ENCODE measurements around the gene PTPN14.

Gene PTPN14

DNA sequence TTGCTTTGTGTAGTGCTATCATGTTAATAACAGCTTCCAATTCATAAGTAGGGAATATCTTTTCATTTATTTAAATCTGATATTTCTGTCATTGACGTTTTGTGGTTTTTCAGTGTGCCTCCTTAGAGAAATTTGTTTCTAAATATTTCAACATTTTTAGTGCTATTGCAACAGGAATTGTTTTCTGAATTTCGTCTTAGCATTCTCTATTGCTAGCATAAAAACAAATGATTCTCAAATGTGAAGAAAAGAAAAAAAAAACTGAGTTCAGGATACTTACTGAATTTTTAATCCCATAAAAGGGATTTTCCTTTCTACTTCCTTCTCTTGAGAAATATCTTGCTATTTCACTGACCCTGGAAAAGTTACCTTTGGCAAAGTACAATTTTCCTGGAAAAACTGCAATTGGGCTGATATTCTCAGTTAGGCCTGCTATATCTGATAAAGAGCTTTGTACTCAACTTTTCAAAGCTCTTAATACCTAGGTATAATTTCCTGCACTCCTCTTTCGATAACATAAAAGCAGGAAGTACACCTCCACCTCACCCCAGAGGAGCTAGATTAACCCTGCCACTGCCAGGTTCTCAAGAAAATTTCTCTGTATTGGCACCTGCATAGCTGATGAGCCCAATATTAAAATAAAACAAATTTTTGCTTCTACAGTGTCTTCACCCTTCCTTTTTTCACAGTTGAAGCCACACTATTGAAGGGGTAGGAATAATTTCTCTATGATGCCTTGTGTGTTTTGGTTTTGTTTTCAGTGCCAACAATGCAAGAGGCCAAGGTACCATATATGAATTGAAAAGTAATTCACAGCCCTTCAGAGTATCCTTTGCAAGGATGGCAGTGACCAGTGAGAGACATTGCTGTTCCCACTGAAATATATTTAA is 35.6 kb downstream of the PTPN14 start:
- H3K14ac ChIP-seq (ENCODE audit: low read length), result no peak overlapping the region
- peak overlapping the region; percentile 35 for H3K4ac ChIP-seq (ENCODE audit: low read depth, low read length)
- no peak overlapping the region for H3K18ac ChIP-seq (ENCODE audit: low read length)
- no peak overlapping the region for H2BK5ac ChIP-seq (ENCODE audit: low read depth, low read length, poor library complexity)
- H2AK5ac ChIP-seq (ENCODE audit: low read length), result no peak overlapping the region
- H3K36me3 ChIP-seq (ENCODE audit: control insufficient read depth in 1 of 2, insufficient read depth in 2 of 2, low read length in 2 of 2), result peaks cover 0 to 2% of the 10 kb centered on the region in 2 experiments
- peaks cover 11% of the 10 kb centered on the region for H3K79me2 ChIP-seq (ENCODE audit: control insufficient read depth, insufficient read depth, low read length, poor library complexity)
- H3K9ac ChIP-seq (ENCODE audit: low read length), result no peak overlapping the region
- H4K12ac ChIP-seq (ENCODE audit: low read depth, low read length), result no peak overlapping the region
- no CpG with 5 or more reads among the region's 3 CpGs for WGBS (ENCODE audit: extremely low coverage, insufficient coverage, insufficient read length)
- H3K9me3 ChIP-seq (ENCODE audit: insufficient read depth, low read depth, low read length), result no peaks in the 10 kb centered on the region
- H3K4me3 ChIP-seq (ENCODE audit: low read depth, low read length), result no peak overlapping the region
- no peak overlapping the region for H2BK12ac ChIP-seq (ENCODE audit: low read length)
- DNase-seq, result no peak
- no peaks in the 10 kb centered on the region for H3K79me1 ChIP-seq (ENCODE audit: low read length)
- H2AFZ ChIP-seq (ENCODE audit: insufficient read depth, low read length, poor library complexity), result no peak overlapping the region
- peaks cover 11 to 17% of the 10 kb centered on the region in 2 experiments for H3K4me1 ChIP-seq (ENCODE audit: control insufficient read depth in 1 of 2, insufficient read depth in 2 of 2, low read length in 2 of 2)
- H3K27me3 ChIP-seq (ENCODE audit: insufficient read depth, low read length), result no peaks in the 10 kb centered on the region
- H3K27ac ChIP-seq (ENCODE audit: low read depth, low read length), result no peak overlapping the region
- H4K8ac ChIP-seq (ENCODE audit: low read depth, low read length), result no peak overlapping the region
- no peak overlapping the region for H3K23ac ChIP-seq (ENCODE audit: low read length)
- H4K91ac ChIP-seq (ENCODE audit: low read depth, low read length), result no peak overlapping the region
- H2BK120ac ChIP-seq (ENCODE audit: insufficient read depth, low read length, poor library complexity), result no peak overlapping the region
- H3K4me2 ChIP-seq (ENCODE audit: low read length), result no peak overlapping the region

DNA sequence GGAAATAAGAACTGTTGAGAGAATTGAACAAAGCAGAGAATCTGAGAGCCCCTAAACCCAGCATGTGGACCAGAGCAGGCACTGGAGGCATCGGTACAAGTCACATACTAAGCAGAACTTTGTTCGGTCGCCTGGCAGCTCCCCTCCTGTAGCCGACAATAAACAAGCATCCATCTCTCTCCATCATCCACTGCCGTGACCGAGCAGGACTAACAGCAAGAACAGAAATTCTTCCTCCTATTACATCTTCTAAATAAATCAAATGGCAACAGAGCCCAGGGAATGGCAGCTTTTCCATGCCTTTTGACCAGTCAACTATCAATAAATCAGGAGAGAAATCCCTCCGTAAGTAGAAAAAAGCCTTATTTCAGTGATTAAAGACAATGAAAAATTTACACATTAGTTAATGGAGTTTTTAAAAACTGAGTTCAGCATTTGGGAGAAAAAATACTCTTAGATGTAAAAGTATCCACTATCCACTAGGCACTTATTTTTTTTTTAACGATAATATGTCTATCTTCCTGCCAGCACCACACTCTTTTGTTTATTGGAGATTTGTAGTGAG is 36.5 kb downstream of the PTPN14 start:
- H3K27me3 ChIP-seq (ENCODE audit: insufficient read depth, low read length), result no peaks in the 10 kb centered on the region
- H3K36me3 ChIP-seq (ENCODE audit: control insufficient read depth in 1 of 2, insufficient read depth in 2 of 2, low read length in 2 of 2), result peaks cover 0 to 2% of the 10 kb centered on the region in 2 experiments
- H3K9me3 ChIP-seq (ENCODE audit: insufficient read depth, low read depth, low read length), result no peaks in the 10 kb centered on the region
- no peak overlapping the region for H3K14ac ChIP-seq (ENCODE audit: low read length)
- H3K4me3 ChIP-seq (ENCODE audit: low read depth, low read length), result no peak overlapping the region
- H3K23ac ChIP-seq (ENCODE audit: low read length), result no peak overlapping the region
- no peak overlapping the region for H4K8ac ChIP-seq (ENCODE audit: low read depth, low read length)
- peaks cover 11 to 15% of the 10 kb centered on the region in 2 experiments for H3K4me1 ChIP-seq (ENCODE audit: control insufficient read depth in 1 of 2, insufficient read depth in 2 of 2, low read length in 2 of 2)
- H3K9ac ChIP-seq (ENCODE audit: low read length), result no peak overlapping the region
- H2AFZ ChIP-seq (ENCODE audit: insufficient read depth, low read length, poor library complexity), result peak overlapping the region; percentile 2
- no peak overlapping the region for H2BK120ac ChIP-seq (ENCODE audit: insufficient read depth, low read length, poor library complexity)
- no peak overlapping the region for H2BK5ac ChIP-seq (ENCODE audit: low read depth, low read length, poor library complexity)
- peak overlapping the region; percentile 52 for H3K18ac ChIP-seq (ENCODE audit: low read length)
- peak overlapping the region; percentile 30 for H3K27ac ChIP-seq (ENCODE audit: low read depth, low read length)
- peak overlapping the region; percentile 96 for H3K4ac ChIP-seq (ENCODE audit: low read depth, low read length)
- no CpG with 5 or more reads among the region's 8 CpGs for WGBS (ENCODE audit: extremely low coverage, insufficient coverage, insufficient read length)
- H4K91ac ChIP-seq (ENCODE audit: low read depth, low read length), result peak overlapping the region; percentile 31
- DNase-seq, result no peak
- H2AK5ac ChIP-seq (ENCODE audit: low read length), result peak overlapping the region; percentile 29
- no peak overlapping the region for H4K12ac ChIP-seq (ENCODE audit: low read depth, low read length)
- peak overlapping the region; percentile 58 for H2BK12ac ChIP-seq (ENCODE audit: low read length)
- H3K79me1 ChIP-seq (ENCODE audit: low read length), result no peaks in the 10 kb centered on the region
- H3K4me2 ChIP-seq (ENCODE audit: low read length), result no peak overlapping the region
- H3K79me2 ChIP-seq (ENCODE audit: control insufficient read depth, insufficient read depth, low read length, poor library complexity), result peaks cover 14% of the 10 kb centered on the region

DNA sequence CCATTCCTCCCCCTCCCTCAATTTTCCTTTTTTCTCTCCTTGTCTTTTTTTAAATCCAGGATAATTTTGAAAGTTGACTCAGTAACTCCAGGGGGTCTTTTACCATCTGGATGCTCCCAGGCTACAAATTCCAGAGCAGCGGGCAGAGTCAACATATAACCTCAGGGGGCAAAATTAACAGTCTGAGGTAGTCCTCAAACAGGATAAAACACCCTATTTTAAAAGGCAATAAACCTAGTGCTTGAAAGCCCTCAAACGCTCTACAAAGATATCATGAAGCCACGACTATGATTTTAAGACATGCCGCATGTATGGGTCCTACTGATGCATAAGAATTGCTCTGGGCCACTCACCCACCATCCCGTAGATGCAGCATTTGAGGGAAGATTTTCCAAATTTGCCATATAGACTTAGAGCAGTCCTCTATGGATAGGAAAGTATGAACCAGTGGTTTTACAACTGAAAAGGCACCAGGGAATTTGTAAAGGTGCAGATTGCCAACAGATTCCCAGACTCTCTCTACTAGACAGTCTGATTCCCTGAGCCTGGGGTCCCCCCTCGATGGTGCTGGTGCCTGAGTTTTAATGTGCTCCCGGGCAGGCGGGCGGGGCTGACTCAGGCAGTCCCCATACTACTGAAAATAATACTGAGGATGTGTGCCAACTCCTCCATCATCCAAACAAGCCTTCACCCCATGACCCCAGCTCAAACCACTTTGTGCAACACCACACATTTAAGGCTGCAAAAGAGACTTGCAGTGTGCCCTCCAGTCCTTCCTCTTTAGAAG is 37.2 kb downstream of the PTPN14 start:
- no peak for DNase-seq
- H2BK12ac ChIP-seq (ENCODE audit: low read length), result no peak overlapping the region
- H2AFZ ChIP-seq (ENCODE audit: insufficient read depth, low read length, poor library complexity), result peak overlapping the region; percentile 2
- no CpG with 5 or more reads among the region's 9 CpGs for WGBS (ENCODE audit: extremely low coverage, insufficient coverage, insufficient read length)
- no peak overlapping the region for H3K4me3 ChIP-seq (ENCODE audit: low read depth, low read length)
- H3K79me2 ChIP-seq (ENCODE audit: control insufficient read depth, insufficient read depth, low read length, poor library complexity), result peaks cover 14% of the 10 kb centered on the region
- H3K36me3 ChIP-seq (ENCODE audit: control insufficient read depth in 1 of 2, insufficient read depth in 2 of 2, low read length in 2 of 2), result peaks cover 0 to 2% of the 10 kb centered on the region in 2 experiments
- no peak overlapping the region for H2BK120ac ChIP-seq (ENCODE audit: insufficient read depth, low read length, poor library complexity)
- peaks cover 11 to 15% of the 10 kb centered on the region in 2 experiments for H3K4me1 ChIP-seq (ENCODE audit: control insufficient read depth in 1 of 2, insufficient read depth in 2 of 2, low read length in 2 of 2)
- no peak overlapping the region for H3K9ac ChIP-seq (ENCODE audit: low read length)
- peak overlapping the region; percentile 96 for H3K4ac ChIP-seq (ENCODE audit: low read depth, low read length)
- no peaks in the 10 kb centered on the region for H3K79me1 ChIP-seq (ENCODE audit: low read length)
- H3K27me3 ChIP-seq (ENCODE audit: insufficient read depth, low read length), result no peaks in the 10 kb centered on the region
- no peak overlapping the region for H4K91ac ChIP-seq (ENCODE audit: low read depth, low read length)
- no peak overlapping the region for H3K18ac ChIP-seq (ENCODE audit: low read length)
- H4K8ac ChIP-seq (ENCODE audit: low read depth, low read length), result no peak overlapping the region
- no peak overlapping the region for H3K14ac ChIP-seq (ENCODE audit: low read length)
- H4K12ac ChIP-seq (ENCODE audit: low read depth, low read length), result no peak overlapping the region
- H3K23ac ChIP-seq (ENCODE audit: low read length), result no peak overlapping the region
- peak overlapping the region; percentile 8 for H3K4me2 ChIP-seq (ENCODE audit: low read length)
- no peak overlapping the region for H2BK5ac ChIP-seq (ENCODE audit: low read depth, low read length, poor library complexity)
- H2AK5ac ChIP-seq (ENCODE audit: low read length), result no peak overlapping the region
- peak overlapping the region; percentile 30 for H3K27ac ChIP-seq (ENCODE audit: low read depth, low read length)
- no peaks in the 10 kb centered on the region for H3K9me3 ChIP-seq (ENCODE audit: insufficient read depth, low read depth, low read length)

DNA sequence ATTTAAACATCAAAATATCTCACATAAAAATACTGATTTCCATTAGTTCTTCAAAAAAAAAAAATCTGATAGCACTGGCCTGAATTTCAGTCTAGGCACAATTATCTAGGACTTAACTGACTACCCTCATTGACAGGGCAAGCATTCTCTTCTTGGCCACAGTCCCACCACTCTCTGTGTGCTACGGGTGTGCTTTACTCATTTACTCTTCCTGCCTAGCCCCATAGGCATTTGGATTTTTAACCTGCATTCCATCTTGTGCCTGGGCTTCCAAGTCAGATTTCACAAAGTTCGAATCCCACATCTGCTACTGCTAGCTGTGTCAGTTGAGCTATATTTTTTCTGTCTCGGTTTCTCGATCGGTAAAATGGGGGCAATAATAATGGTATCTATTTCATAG is 38.0 kb downstream of the PTPN14 start:
- Histone ChIP-seq H3K23ac (ENCODE audit: low read length) (no peak overlapping the region), H3K4me2 (ENCODE audit: low read length) (no peak overlapping the region), H2BK120ac (ENCODE audit: insufficient read depth, low read length, poor library complexity) (no peak overlapping the region), H2BK12ac (ENCODE audit: low read length) (no peak overlapping the region), H3K18ac (ENCODE audit: low read length) (no peak overlapping the region), H3K9me3 (ENCODE audit: insufficient read depth, low read depth, low read length) (no peaks in the 10 kb centered on the region), H4K12ac (ENCODE audit: low read depth, low read length) (no peak overlapping the region), H4K8ac (ENCODE audit: low read depth, low read length) (no peak overlapping the region), H3K9ac (ENCODE audit: low read length) (no peak overlapping the region), H3K36me3 (ENCODE audit: control insufficient read depth in 1 of 2, insufficient read depth in 2 of 2, low read length in 2 of 2) (peaks cover 0 to 2% of the 10 kb centered on the region in 2 experiments), H3K27me3 (ENCODE audit: insufficient read depth, low read length) (no peaks in the 10 kb centered on the region), H3K79me1 (ENCODE audit: low read length) (no peaks in the 10 kb centered on the region), H2BK5ac (ENCODE audit: low read depth, low read length, poor library complexity) (no peak overlapping the region), H3K27ac (ENCODE audit: low read depth, low read length) (no peak overlapping the region), H3K4ac (ENCODE audit: low read depth, low read length) (no peak overlapping the region), H2AFZ (ENCODE audit: insufficient read depth, low read length, poor library complexity) (no peak overlapping the region), H3K14ac (ENCODE audit: low read length) (no peak overlapping the region), H3K4me1 (ENCODE audit: control insufficient read depth in 1 of 2, insufficient read depth in 2 of 2, low read length in 2 of 2) (peaks cover 11 to 15% of the 10 kb centered on the region in 2 experiments), H3K79me2 (ENCODE audit: control insufficient read depth, insufficient read depth, low read length, poor library complexity) (peaks cover 14% of the 10 kb centered on the region), H2AK5ac (ENCODE audit: low read length) (no peak overlapping the region), H3K4me3 (ENCODE audit: low read depth, low read length) (no peak overlapping the region), H4K91ac (ENCODE audit: low read depth, low read length) (no peak overlapping the region)
- no CpG with 5 or more reads among the region's 5 CpGs for WGBS (ENCODE audit: extremely low coverage, insufficient coverage, insufficient read length)
- peak; percentile 30 to 54 for DNase-seq
